ENCODE results near the gene CDKL5.

DNA sequence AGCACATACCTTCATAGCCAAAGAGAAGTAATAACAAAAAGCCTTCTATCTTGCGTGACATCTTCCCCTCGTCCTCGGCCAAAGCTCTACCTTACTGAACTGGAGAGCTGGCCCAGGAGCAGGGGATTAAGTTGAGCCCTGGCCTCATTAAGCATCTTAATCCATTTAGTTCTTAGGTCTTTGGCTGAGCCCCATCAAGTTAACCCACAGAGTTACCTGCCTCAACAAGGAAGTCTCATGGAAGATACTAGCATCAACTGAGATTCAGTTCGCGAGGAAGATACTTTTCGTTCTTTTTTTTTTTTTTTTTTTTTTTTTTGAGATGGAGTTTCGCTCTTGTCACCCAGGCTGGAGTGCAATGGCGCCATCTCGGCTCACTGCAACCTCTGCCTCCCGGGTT, 246.6 kb downstream of the CDKL5 start, which contains the start of gene RS1:
- TF ChIP-seq CTCF (IDR thresholded peaks at IDR 0.05; ENCODE audit: insufficient read depth, low read length): no peak
- no peak for TF ChIP-seq GABPA (IDR thresholded peaks at IDR 0.05; ENCODE audit: low read depth)
- no peak for TF ChIP-seq POLR2AphosphoS5 (IDR thresholded peaks at IDR 0.05; ENCODE audit: low read depth)
